C4-2B (cell line): Measurements from ENCODE around the gene RPL35A.

Experiments
- CTCF ChIP-seq: fragments of 450-650 bp; conservative IDR thresholded peaks from 2 replicates; pipeline ENCODE4 v1.5.1; 2017; ENCODE audit warnings: mild to moderate bottlenecking
- ZFX ChIP-seq: fragments of 450-650 bp; IDR thresholded peaks from 2 replicates; pipeline ENCODE4 v1.6.1; 2017

GRCh38 chr3:197959891-197960693, 10.1 kb downstream of the RPL35A start, which contains the start of gene LMLN:
- TF ChIP-seq CTCF (no peak), ZFX (peak; percentile 83)
